Measurements from ENCODE around the gene TMEM131.

The TMEM131 gene

DNA sequence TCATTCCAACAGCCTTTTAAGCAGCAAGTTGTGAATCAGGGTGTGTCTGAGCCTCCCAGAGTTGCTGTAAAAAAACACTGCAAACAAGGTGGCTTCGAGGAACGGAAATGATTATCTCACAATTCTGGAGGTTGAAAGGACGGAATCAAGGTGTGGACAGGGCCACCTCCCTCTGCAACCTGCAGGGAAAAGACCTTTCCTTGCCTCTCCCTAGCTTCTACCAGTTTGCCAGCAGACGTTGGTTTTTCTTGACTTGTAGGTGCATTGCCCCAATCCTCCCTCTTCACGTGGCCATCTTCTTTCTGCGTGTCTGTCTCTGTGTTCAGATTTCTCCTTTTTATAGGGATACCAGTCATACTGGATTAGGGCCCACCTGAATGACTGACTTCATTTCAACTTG, 24.8 kb upstream of the TMEM131 start:
- DNase-seq (ENCODE audit: low read depth in 2 of 2), result no peak

DNA sequence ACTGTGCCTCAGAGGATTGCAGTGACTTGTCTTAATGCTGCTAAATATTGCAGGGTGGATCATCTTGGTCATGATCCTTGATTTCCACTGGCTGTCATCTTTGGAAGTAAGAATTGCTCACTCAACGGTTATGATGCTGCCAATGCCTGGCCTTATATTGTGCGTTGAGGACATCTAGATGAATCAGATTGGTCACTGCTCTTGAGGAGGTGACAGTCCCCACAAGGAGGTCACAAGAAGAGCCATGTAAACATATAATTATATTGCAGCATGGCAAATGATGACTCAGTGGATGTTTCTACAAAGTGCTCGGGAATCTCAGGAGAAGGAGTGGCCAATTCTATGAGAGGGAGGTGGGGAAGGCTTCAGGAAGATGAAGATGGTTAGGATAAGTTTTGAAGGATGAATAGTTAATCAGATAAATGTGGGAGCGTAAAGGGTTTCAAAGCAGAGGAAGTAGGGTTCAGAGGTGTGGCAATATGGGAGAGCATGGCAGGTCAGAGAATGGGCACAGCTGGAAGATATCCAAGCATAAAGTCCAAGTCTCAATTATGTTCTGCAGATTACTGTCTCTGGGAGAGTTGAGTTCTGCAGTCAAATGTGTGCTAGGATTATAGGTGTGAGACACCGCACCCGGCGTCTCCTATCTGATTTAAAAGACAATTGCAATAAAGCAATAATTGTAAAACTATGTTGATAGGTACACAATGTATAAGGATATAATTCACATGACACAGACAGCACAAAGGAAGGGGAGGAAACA, 21.3 kb upstream of the TMEM131 start:
- no peak for DNase-seq (ENCODE audit: low read depth in 2 of 2)

DNA sequence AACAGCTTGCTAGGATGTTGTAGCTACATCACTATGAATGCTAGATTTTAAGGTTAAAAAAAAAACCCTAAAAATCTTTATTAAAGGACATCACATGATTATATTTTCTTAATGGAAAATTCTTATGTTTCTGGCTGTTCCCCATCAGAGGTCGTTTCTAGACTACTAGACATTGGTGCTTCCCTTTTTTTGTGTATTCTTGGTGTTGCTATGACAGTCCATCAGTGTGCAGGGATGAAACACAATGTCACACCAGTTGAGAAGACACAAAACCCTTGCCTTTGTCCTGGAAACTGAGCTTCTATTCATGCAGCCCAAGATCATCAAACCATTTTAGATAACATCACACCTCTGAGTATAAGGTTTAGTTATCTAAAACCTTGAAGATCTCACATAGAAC, 19.9 kb upstream of the TMEM131 start:
- DNase-seq (ENCODE audit: low read depth in 2 of 2), result no peak

DNA sequence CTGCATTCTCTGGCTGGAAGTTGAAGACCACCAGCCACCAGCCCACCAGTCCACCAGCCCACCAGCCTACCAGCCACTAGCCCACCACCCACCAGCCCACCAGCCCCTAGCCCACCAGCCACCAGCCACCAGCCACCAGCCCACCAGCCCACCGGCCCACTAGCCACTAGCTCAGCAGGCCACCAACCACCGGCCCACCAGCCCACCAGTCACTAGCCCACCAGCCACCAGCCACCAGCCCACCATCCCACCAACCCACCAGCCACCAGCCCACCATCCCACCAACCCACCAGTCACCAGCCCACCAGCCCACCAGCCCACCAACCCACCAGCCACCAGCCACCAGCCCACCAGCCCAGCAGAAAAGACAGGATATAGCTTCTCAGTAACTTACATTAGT, 18.6 kb upstream of the TMEM131 start:
- no peak for DNase-seq (ENCODE audit: low read depth in 2 of 2)

DNA sequence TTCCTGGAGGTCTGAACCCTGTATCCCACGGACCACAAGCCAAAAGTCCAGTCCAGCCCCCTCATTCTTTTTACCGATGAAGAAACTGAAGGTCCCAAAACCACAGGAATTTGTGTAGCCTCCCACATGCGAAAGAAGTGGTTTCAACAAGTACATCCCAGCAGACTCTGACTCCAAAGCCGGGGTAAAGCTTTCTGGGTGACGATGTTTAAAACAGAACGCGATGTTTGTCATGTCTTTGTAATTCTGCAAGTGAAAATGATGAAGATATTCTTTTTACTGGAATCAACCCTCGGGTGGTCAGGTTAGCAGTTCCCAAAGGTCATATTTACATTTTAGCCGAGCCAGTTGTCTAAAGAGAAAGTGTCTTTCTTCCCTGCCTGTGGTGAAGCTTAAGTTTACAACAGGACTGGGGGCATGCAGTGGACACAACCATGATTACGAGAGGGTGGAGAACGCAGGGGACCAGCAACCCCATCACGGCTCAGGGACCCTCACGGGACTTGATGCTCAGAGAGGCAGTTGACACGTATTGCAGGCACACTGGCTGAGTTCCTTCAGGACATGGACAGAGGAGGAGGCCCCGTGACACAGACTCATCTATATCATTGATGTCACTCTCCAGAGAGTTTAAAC, 17.8 kb upstream of the TMEM131 start:
- DNase-seq (ENCODE audit: low read depth in 2 of 2), result no peak

DNA sequence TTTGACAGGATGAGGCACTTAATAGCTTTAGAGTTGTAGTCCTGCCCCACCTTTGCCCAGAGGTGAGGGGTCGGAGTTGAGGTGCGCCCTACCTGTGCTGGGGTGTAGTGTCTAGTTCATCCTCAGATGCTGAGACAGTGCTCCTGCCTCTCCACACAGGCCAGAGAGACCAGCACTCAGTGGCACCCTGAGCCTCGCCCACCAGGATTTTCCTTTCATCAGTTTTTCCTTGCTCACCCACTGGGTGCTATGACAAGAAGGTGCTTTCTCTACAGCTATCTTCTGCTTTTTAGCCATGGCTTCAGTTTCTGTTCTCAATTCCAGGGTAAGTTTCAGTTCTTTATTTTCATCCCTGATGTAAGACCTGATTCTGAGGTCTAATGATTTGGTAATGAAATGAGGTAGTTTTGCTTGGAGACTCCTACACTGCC, 16.8 kb upstream of the TMEM131 start:
- DNase-seq (ENCODE audit: low read depth in 2 of 2), result no peak

DNA sequence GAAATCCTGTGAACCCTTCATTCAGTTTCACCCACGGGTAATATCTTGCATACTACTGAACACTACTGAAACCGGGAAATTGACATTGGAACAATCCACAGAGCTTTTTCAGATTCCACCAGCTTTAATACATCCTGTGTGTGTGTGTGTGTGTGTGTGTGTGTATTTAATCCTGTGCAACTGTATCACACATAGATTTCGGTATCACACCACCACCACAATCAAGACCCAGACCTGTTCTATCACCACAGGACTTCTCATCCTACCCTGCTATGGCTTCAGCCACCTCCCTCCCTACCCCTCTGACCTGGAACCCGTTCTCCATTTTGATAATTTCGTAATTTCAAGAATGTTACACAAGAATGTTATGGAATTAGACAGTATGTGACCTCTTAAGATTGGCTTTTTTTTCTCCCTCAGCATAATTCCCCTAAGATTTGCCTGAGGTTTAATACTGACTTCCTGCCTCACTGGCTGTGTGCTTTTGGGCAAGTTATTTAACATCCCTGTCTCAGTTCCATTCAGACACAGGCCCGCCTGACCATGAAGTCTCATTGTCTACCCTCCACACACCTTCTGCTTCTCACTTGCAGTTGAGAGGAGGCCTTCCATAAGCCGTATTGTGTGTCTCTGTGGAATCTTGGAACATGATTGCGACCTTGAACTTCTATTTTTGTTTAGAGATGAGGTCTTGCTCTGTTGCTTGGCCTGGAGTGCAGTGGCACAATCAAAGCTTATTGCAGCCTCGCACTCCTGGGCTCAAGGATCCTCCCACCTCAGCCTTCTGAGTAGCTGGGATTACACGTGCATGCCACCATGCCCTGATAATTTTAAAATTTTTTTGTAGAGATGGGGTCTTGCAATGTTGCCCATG, 14.4 kb upstream of the TMEM131 start:
- DNase-seq (ENCODE audit: low read depth in 2 of 2), result no peak

DNA sequence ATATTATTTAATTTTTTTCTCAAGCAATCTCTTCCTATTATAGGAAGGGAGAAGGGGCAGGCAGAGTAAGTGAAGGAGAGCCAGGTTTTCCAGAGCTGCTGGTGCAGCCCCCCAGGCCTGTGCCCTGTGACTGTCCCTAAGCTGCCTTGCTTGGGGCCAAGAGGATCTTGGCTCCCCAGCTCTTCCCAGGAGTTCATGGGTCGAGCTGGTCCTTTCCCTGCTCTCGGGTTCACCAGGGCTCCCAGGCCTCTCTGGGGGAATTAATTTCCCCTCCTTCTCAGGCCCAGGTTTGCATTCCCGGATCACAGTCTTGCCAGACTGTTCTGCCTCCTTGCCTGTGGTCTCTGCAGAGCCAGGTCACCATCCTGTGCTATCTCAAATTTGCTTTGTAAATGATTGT, 12.7 kb upstream of the TMEM131 start:
- DNase-seq (ENCODE audit: low read depth in 2 of 2), result no peak

DNA sequence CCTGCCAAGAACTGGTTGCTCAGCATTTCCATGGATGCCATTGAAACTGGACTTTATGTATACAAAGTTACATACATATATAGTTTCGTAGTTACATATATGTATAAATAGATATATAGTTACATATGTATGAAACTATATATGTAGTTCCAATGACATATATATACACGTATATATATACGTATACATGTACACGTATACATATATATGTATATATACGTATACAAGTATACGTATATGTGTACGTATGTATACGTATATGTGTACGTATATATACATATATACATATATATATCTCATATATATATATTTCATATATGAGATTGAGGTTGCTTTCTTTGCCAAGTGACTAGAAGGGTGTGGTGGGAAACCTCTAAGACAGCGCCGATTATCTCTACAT, 10.6 kb upstream of the TMEM131 start:
- no peak for DNase-seq (ENCODE audit: low read depth in 2 of 2)

DNA sequence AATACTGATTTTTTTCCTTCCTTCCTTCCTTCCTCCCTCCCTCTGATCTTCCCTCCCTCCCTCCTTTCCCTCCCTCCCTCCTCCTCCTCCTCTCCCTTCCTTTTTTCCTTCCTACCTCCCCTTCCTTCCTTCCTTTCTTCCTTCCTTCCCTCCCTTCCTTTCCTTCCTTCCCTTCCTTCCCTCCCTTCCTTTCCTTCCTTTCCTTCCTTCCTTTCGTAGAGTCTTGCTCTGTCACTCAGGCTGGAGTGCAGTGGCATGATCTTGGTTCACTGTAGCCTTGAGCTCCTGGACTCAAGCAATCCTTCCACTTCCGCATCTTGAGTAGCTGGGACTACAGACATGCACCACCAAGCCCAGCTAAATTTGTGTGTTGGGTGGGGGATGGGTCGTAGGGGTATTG, 8.9 kb upstream of the TMEM131 start:
- DNase-seq (ENCODE audit: low read depth in 2 of 2), result no peak

DNA sequence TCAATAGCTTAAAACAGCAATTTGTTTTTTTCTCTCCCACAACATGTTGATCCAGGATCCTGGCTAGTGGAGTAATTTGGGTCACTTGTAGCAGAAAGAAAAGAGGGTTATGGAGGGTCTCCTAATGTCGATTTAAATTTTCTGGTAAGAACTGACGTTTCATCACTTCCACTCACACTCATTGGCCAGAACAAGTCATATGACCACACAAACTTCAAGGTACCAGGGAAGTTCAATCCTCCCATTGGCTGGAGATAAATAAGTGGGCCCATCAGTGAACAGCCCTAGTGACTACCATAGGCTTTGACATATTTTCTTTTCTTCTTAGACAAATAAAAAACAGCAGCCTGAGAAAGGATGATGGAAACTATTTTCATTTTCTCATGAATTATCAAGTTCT, 8.3 kb upstream of the TMEM131 start:
- DNase-seq (ENCODE audit: low read depth in 2 of 2), result no peak

DNA sequence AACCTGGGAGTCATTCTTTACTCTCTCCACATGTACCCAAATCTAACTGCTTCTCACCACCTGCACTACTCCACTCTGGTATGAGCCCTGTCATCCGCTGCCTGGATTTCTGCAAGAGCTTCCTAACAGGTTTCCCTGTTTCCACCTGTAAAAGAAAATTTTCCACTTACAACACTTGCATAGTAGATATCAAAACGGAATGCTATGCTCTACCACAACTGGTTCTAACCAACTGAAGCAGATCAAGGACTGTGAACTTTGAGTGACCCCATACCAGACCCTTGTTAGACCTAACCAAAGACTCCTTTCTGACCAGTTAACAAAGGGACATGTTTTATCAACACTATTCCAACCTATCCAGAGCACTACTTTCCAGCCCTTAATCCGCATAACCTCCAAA, 3.8 kb upstream of the TMEM131 start:
- DNase-seq (ENCODE audit: low read depth in 2 of 2), result no peak

DNA sequence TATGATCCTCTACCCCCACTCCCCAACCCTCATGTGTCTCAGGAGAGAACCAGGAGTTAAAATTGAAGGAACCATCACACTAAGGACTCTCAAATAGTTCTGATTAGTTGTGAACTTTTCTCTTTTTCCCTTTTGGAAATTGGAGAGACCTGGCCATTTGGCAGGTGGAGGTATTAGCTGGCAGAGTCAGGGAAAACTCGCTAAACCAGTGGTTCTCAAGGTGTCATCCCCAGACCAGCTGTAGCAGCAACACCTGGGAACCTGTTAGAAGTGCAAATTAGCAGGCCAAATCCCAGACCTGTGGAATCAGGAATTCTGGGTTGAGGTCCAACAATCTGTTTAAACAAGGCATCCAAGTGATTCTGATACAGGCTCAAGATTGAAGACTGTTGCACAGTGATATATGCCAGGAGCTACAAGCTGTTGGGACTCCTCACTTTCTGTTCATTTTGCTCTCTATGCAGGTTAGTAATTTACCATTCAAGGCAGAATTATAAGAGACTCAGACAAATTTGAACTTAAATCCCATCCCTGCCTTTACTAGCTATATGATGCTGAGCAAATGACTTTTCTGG, 2.8 kb upstream of the TMEM131 start:
- DNase-seq (ENCODE audit: low read depth in 2 of 2), result no peak

DNA sequence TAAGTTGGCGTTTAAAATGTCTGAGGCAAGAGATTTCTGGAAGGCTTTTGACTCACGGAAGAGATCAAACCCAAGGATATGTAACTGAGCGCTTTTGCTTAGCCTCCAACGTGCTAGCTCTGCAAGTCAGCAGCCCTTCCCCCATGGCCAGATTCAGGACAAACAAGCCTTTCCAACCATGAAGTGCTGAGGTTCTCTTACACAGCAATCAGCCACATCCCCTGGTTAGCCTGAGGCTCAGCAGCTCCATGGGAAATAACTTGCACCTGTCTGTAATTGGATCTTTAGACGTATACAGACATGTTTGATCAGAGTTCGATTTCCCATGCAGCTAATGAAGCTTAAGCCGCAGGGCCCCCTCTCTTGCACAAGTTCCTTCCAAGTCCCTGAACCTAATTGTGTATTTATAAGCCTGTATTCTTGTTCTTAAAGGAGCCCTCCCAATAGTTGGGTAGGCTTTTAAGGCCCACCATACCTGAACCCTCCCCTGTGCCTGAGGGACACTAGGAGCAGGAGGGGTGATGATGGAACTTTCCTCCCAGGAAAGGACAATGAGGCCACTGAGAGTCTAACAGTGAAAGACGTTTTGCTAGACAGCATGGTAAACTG, 2.1 kb upstream of the TMEM131 start:
- DNase-seq (ENCODE audit: low read depth in 2 of 2), result no peak

DNA sequence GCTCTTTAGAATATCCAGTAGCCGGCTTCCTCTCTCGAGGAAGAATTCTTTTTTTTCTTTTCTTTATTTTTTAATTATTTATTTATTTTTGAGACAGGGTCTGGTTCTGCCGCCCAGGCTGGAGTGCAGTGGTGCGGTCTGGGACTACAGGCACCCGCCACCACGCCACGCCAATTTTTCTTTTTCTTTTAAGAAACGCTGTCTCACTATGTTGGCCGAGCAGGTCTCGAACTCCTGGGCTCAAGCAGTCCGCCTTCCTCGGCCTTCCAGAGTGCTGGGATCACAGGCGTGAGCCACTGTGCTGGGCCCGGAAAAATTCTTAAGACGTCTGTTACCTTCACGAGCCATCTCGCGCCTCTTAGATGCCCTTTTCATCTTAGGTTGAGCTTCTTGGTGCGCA, 931 bp upstream of the TMEM131 start:
- no peak for DNase-seq (ENCODE audit: low read depth in 2 of 2)

DNA sequence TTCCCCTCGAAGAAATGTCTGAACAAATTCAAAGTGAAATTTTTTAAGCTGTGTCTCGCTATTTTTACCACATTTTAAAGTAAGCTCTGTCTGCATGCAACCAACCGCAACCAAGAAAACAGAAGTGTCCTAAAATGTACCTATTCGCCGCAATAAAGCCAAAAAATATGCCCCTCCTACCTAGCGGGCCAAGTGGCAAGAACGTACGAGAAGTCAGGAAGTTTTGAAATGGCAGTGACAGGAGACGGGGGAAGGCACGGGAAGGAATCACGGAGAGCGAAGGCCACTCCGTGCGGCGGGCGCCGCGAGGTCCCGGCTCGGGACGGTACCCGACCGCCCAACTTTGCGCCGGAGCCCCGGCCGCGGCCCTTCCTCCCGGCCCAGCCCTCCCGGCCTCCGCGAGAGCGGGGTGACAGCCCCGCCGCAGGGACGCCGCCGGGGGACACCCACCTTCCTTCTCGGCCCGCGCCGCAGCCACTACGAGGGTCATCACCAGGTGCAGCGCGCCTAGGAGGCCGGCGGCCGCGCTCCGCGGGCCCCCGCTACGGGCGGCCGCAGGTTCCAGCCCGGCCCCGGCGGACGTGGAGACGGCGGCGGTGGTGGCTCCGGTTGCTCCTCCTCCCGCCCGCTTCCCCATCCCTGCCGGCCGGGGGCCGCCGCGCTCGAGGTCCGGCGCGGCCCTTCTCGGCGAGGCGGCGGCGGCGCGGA, 568 bp downstream of the TMEM131 start:
- DNase-seq (ENCODE audit: low read depth in 2 of 2), result peak; percentile 3 to 41

DNA sequence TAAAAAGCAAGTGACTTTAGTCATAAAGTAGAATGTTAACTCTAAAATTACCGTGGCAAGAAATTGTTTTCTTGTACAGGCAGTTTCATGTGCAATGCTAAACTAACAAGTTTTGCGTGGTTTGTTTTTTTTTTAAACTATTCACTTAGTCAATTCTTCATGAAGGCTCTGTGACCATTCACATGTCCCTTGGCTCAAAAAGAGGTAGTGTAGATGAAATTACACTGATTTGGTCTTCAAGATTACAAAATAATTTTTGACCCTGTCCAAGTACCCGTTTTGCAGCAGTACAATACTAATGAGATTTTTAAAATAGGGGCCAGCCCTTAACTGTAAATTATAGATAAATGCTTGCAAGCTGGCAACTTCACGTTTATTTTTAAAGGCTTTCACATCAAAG, 1.3 kb downstream of the TMEM131 start:
- no peak for DNase-seq (ENCODE audit: low read depth in 2 of 2)

DNA sequence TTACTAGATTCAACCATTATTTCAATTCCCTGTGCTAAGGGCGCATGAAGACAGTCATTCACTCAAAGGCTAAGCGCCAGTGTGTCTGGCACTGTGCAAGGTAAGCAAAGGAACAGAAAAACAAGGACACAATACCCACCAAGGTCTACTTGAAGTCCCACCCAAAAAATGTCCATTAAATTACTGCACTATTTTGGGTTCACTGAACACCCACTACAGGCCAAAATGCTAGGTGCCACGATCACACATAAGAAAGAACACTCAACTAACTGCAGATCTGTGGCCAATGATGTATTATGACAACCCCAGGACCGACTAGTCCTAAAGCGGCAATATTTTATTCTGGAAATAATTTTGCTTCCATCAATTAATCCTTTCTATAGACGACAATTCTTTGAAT, 1.8 kb downstream of the TMEM131 start:
- no peak for DNase-seq (ENCODE audit: low read depth in 2 of 2)

DNA sequence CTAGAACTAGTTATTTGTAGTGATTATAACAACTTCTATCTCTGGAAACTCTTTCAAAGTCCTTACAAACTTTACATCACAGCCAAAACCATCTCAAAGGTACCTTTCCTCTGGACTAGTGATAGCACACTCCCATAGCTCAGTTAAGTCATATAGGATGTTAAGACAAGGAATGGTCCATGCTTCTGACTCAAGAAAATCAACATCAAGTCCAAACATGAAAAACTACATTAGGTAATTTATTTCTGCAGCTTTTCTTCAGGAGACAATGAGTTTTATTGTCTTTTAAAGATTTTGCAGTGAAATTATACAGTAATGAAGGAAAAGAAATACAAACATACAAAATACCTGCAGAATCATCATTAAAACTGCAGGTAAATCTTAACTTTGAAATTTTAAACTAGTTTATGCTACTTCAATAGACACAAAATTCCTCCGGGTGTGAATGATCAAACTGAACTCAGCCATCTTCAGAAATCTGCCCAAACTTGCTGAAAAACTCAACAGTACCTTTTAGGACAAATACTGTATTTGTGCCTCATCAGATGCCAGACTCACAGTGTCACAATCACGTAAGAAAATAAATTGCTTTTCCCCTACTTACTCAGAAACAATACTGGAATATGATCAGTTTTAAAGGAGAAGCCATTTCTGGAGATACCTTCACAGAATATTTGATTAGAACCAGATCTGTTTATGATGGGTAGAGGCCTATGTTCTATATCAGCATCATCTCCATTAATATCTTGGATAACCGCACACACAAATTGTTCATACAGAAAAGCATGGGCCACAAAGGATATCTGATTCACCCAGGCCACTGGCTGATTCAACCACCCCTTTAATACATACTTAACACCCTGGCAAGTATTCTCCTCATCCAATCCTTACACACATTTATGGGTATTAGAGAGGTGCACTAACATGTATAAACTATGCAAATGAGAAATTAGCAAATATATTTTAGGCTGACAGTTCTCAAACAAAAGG, 2.6 kb downstream of the TMEM131 start:
- DNase-seq (ENCODE audit: low read depth in 2 of 2), result no peak

Data from stimulated activated CD4-positive, alpha-beta T cell treated with anti-CD3 and anti-CD28 coated beads, Interleukin-1b, Interleukin-23, amount 100 ng/mL, for 4 hours (primary cell).